ENCODE measurements around the gene CADM4.

CADM4 gene

DNA sequence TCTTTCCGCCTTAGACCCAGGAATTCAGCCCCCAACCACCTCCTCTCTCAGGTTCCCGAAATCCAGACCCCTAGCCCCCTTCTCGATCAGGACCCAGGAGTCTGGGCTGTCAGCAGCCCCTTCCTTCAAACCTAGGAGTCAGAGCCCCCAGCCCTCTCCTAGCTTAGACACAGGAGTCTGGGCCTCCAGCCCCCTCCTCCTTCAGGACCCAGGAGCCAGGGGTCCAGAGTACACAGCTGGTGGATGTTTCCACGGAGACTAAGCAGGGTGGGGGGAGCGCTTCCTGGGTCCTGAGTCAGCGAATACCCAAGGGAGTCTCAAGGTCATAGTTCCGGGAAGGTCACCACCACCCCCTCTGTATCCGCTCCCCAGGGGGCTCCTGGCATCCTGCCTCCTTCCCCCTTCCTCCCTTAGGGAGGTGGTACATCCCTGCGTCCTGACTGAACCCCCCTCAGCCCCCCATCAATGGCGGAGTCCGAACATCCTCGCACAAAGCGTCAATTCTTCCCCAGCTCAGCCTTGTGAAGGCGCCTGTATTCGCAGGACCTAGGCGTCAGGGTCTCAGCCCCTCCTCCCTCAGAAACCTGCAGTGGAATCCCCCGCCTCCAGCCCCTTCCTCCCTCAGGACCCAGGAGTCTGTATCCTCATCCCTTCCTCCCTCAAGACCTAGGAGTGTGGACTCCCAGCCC, 4.6 kb downstream of the CADM4 start:
- H3K4me3 ChIP-seq (ENCODE audit: low read depth, low read length): peak overlapping the region; percentile 38

GRCh38 chr19:43634506-43634871, 5.2 kb downstream of the CADM4 start:
- peak overlapping the region; percentile 38 for H3K4me3 ChIP-seq (ENCODE audit: low read depth, low read length)

GRCh38 chr19:43634068-43634467, 5.6 kb downstream of the CADM4 start:
- H3K4me3 ChIP-seq (ENCODE audit: low read depth, low read length): no peak overlapping the region

- no peak overlapping the region for H3K4me3 ChIP-seq (ENCODE audit: low read depth, low read length)
Measured at GRCh38 chr19:43633520-43633919, 6.1 kb downstream of the CADM4 start.

DNA sequence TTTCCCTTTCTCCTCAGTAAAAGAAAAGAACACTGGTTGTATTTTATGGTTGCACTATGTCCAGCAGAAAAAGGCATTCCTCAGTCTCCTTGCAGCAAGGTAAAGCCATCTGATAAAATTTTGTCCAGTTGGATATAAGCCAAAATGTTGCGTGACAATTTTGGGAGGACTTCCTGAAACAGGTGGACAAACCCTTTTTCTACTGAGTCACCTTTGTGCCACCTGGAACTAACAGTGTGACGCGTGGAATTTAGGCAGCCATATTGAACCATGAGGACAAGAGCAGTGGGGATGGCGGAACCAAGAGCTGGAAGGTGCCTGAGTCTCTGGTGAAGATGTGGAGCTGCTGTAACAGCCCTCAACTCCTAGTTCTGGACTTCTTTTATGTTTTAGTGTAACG, 8.2 kb downstream of the CADM4 start:
- no peak overlapping the region for H3K4me3 ChIP-seq (ENCODE audit: low read depth, low read length)

GRCh38 chr19:43628646-43629326, 10.9 kb downstream of the CADM4 start:
- H3K4me3 ChIP-seq (ENCODE audit: low read depth, low read length): no peak overlapping the region

GRCh38 chr19:43626838-43627237, 12.8 kb downstream of the CADM4 start:
- no peak overlapping the region for H3K4me3 ChIP-seq (ENCODE audit: low read depth, low read length)

- no peak overlapping the region for H3K4me3 ChIP-seq (ENCODE audit: low read depth, low read length)
Measured at GRCh38 chr19:43625918-43626579, 13.6 kb downstream of the CADM4 start.

- H3K4me3 ChIP-seq (ENCODE audit: low read depth, low read length): no peak overlapping the region
Measured at GRCh38 chr19:43624933-43625332, 14.7 kb downstream of the CADM4 start.

GRCh38 chr19:43623889-43624670, 15.6 kb downstream of the CADM4 start:
- H3K4me3 ChIP-seq (ENCODE audit: low read depth, low read length): no peak overlapping the region

GRCh38 chr19:43622956-43623355, 16.7 kb downstream of the CADM4 start:
- H3K4me3 ChIP-seq (ENCODE audit: low read depth, low read length): no peak overlapping the region

DNA sequence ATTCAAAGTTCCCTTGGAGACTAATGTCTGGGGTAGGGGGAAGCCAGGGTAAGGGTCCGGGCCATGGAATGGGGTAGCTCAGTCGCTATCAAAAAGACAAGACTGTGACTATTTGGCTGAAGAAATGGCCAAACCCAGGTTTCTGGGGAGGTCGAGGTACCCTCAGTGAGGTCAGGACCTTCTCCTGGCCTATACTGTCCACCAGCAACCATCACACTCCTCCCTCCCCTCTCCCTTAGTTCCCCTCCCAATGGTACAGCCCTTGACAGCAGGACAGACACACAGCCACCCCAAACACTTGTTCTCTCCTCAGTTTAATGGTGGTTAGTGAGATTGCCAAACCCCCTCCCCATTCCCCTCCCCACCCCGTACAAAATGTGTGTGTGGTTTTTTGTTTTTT, 17.6 kb downstream of the CADM4 start:
- no peak overlapping the region for H3K4me3 ChIP-seq (ENCODE audit: low read depth, low read length)

DNA sequence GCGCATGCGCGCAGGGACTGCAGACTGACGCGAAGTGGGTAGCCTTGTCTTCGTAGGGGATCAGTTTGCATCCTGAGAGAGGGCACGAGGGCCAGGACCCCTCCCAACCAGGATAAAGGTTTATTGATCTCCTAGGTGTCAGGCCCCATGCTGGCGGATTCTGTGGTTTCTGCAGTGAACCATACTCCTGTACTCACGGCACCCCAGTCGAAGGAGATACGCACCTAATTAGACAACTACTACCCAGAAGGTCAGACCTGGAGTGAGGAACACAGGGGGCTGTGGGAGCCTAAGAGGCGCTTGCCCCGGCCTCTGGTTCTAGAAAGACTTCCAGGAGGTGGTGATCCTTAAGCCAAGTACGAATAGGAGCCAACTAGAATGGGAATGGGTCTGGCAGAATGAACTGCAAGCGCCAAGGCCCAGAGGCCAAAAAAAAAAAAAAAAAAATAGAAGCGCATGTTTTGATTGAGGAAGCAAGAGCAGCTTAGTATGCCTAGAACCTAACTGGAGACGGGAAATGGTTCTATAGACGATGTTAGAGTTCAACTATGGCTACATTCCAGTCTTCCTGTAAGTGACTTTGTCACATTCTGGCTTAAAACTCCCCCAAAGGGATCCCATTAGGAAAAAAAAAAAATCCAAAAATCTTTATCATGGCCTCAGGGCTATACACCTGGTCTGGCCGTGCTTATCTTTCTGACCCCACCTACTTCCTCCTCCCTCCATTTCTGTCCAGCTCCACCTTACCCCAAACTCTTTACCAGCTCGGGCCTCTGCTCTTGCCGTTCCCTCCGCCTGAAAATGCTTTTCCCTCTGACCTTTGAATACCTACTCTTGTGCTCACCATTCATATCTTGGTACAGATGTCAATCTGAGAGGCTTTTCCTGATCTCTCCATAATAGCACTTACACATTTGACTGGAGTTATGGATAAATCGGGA, 19.3 kb downstream of the CADM4 start:
- peak overlapping the region; percentile 77 for H3K4me3 ChIP-seq (ENCODE audit: low read depth, low read length)

DNA sequence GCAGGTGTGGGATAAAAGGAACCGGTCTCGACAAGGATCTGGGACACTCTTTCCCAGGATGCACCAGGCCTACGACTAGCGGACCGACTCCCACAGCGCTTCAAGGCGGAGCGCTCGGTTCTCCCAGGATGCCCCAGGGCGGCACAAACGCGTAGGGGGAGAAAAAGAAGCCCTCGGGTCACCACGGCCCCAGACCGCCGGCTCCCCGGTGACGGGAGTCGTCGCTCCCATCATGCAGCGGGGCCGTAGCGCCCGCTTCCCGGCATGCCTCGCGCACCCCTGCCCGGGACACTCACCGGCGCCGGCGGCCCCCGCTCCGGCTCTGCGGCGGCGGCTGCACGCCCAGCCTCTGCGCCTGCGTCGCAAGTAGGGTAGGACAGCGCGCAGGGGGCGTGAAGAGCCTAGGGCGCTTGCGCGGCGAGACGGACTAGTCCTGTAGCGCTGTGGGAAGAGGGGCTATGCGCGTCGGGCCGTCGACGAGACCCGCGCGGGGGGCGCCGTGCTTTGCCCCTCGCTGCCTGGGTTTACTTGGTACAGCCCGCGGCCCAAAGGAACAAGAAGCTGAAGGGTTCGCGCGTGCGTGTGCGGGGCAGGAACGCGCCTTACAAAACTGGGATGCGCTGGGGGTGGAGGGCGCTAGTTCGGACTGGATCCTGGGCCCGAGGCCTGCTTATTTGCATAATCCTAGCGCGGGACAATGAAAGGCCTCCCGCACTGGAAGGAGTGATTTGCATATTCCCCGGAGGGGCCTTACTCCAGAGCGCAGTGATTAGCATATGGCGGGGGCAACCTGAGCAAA, 20.2 kb downstream of the CADM4 start, which contains the start of gene ZNF428:
Gene ZNF428 (minus strand): TSS at position 368 of the 799 bp plus-strand sequence. CDS start 5,325 bp downstream, outside the sequence.
- peak within 1 kb of the TSS; percentile 77 for H3K4me3 ChIP-seq (ENCODE audit: low read depth, low read length)

DNA sequence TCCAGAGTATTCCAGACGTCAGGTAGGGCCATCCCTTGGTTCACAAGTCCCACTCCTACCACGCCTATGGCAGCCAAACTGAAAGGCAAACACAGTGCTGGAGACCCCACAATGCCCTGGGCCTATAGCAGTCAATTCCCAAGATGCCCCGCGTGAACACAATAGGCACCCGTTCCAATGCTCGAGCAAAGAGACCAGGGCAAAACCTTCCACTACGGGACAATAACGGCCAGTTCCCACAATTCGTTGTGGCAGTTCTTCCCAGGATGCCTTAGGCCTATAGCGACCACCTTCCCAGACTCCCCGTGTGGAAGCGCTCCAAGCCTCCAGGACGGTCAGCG, 20.8 kb downstream of the CADM4 start:
- peak overlapping the region; percentile 77 for H3K4me3 ChIP-seq (ENCODE audit: low read depth, low read length)

GRCh38 chr19:43616954-43617353, 22.7 kb downstream of the CADM4 start:
- H3K4me3 ChIP-seq (ENCODE audit: low read depth, low read length): no peak overlapping the region

DNA sequence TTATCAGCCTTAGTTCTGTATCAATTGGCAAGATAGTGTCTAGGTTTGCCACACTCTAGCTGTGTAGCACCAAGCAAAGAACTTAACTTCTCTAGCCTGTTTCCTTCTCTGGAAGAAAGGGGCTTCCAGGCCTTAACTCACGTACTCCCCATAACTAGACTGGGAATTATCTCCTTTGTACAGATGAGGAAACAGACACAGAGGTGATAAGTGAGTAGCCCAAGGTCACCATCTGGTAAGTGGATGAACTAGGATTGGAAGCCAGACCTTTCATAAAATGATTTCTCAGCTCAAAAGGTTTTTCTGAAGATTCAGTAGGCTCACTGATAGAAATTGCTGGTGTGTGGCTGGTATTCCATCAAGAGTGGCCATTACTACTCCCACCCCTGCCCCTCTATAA, 23.3 kb downstream of the CADM4 start:
- H3K4me3 ChIP-seq (ENCODE audit: low read depth, low read length): no peak overlapping the region

GRCh38 chr19:43612374-43612773, 27.3 kb downstream of the CADM4 start:
- no peak overlapping the region for H3K4me3 ChIP-seq (ENCODE audit: low read depth, low read length)

- H3K4me3 ChIP-seq (ENCODE audit: low read depth, low read length): no peak within 1 kb of the TSS
Measured at GRCh38 chr19:43611788-43612187, 27.9 kb downstream of the CADM4 start, which contains the start of gene SRRM5. SRRM5 (plus strand) TSS chr19:43612088; CDS start chr19:43612122, 34 bp downstream.
